Measurements from ENCODE around the gene TTC39C.

Gene TTC39C

GRCh38 chr18:23992089-23992940 lies 22.2 kb upstream of the TTC39C start:
- peak; percentile 16 to 83 (median 64) for DNase-seq

- no peak for DNase-seq
Measured at GRCh38 chr18:23992941-23993280, 21.6 kb upstream of the TTC39C start.

GRCh38 chr18:23994361-23994902 lies 20.1 kb upstream of the TTC39C start:
- peak in 1 of 6 experiments; percentile 15 for DNase-seq

GRCh38 chr18:23995180-23995579 lies 19.4 kb upstream of the TTC39C start:
- no peak for DNase-seq

GRCh38 chr18:23998018-23998417 lies 16.5 kb upstream of the TTC39C start:
- DNase-seq, result no peak

GRCh38 chr18:23998820-23999219 lies 15.7 kb upstream of the TTC39C start:
- no peak for DNase-seq

- no peak for DNase-seq
Measured at GRCh38 chr18:24000613-24001490, 13.7 kb upstream of the TTC39C start.

- no peak for DNase-seq
Measured at GRCh38 chr18:24002479-24002878, 12.1 kb upstream of the TTC39C start.

- DNase-seq, result no peak
Measured at GRCh38 chr18:24003288-24003687, 11.3 kb upstream of the TTC39C start.

GRCh38 chr18:24003903-24004640 lies 10.5 kb upstream of the TTC39C start:
- DNase-seq, result no peak

GRCh38 chr18:24006712-24007313 lies 7.7 kb upstream of the TTC39C start:
- no peak for DNase-seq

GRCh38 chr18:24009246-24009645 lies 5.3 kb upstream of the TTC39C start:
- no peak for DNase-seq

GRCh38 chr18:24009651-24010333 lies 4.8 kb upstream of the TTC39C start:
- peak in 4 of 6 experiments; percentile 14 to 45 (median 26) for DNase-seq

GRCh38 chr18:24010673-24011072 lies 3.9 kb upstream of the TTC39C start:
- DNase-seq, result no peak

- peak in 5 of 6 experiments; percentile 4 to 79 (median 75) for DNase-seq
Measured at GRCh38 chr18:24011123-24011917, 3.2 kb upstream of the TTC39C start.

- DNase-seq, result no peak
Measured at GRCh38 chr18:24013051-24013450, 1.5 kb upstream of the TTC39C start.

- DNase-seq, result peak; percentile 12 to 60 (median 36)
Measured at GRCh38 chr18:24014986-24015638, 558 bp downstream of the TTC39C start.

- DNase-seq, result peak in 3 of 6 experiments; percentile 13 to 46 (median 14)
Measured at GRCh38 chr18:24015639-24016631, 1.4 kb downstream of the TTC39C start.

- DNase-seq, result no peak
Measured at GRCh38 chr18:24016643-24017042, 2.1 kb downstream of the TTC39C start.

All from stimulated activated naive CD4-positive, alpha-beta T cell (primary cell).